ENCODE measurements around the gene ABCD4.
"Not testable (repeated sequence)": the region's sequence is repeated elsewhere in the genome, so short reads cannot be mapped to it uniquely, and the experiment has no call there.

ABCD4 gene

DNA sequence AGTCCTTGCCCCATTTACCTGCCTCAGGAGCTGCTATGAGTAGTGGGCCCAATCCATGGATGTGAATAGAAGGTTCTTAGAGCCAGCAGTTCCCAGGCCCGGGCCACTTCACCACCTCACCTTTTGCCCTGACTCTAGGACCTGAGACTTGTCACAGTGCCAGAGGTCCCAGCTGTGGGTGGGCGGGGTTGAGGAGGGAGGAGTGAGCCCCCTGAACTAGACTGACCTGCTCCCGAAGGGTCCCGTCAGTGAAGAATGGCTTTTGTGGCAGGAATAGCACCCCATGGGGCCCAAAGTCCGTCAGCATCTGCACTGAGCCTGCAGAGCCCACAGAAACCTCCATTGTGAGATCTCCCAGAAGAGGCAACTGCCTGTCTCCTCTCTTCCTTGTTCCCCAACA is 12.9 kb downstream of the ABCD4 start:
- Mint-ChIP-seq H3K36me3 (peaks cover 30% of the 10 kb centered on the region), H3K27me3 (no peaks in the 10 kb centered on the region), H3K9me3 (no peaks in the 10 kb centered on the region), H3K4me3 (no peak overlapping the region), H3K27ac (no peak overlapping the region), H3K4me1 (no peaks in the 10 kb centered on the region)
- DNase-seq (ENCODE audit: low spot score in 2 of 2) (no peak), ATAC-seq (ENCODE audit: low read depth) (no peak)

DNA sequence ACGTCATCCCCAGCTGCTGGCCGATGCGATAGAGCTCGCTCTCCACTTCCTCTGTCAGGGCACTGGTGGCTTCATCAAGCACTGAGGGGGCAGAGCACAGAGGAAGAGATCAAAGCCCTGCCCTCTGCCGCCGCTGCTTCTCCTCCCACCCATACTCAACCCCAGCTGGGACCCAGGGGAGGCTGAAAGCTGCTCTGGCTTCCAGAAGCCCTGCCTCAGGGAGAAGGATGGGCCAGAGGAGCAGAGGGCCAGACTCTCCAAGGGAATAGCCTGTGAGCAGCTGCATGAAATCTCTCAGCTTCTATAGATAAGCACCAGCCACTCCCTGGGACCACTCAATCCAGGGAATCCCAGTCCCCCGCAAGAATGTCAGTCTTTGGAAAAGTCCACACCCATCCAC is 16.0 kb downstream of the ABCD4 start:
- no peak overlapping the region for H3K4me3 Mint-ChIP-seq
- ATAC-seq (ENCODE audit: low read depth) (no peak), DNase-seq (ENCODE audit: low spot score in 2 of 2) (no peak)
- no peaks in the 10 kb centered on the region for H3K9me3 Mint-ChIP-seq
- H3K27ac Mint-ChIP-seq = no peak overlapping the region
- H3K4me1 Mint-ChIP-seq = no peaks in the 10 kb centered on the region
- no peaks in the 10 kb centered on the region for H3K27me3 Mint-ChIP-seq
- H3K36me3 Mint-ChIP-seq = peaks cover 39% of the 10 kb centered on the region

DNA sequence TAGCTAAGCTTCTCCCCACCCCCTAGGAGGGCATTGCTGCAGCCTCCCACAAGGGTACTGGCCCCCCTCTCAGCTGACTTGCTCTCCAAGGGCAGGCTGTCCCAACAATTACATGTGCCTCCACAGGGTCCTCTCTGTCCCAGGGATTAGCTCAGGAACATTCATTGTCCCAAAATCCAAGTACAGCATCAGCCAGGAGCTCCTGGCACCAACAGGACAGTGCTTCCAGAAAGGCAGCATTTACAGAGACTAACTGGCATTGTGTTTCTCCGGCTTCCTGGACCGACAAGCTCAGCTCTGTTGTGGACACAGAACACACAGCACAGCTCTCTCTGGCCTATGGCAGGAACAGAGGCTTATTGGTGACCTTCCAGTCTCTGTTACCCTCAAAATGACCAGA is 21.7 kb downstream of the ABCD4 start:
- Mint-ChIP-seq H3K4me3 (no peak overlapping the region), H3K4me1 (peaks cover 7% of the 10 kb centered on the region), H3K27ac (no peak overlapping the region), H3K9me3 (peaks cover 7% of the 10 kb centered on the region), H3K36me3 (peaks cover 29% of the 10 kb centered on the region), H3K27me3 (no peaks in the 10 kb centered on the region)
- DNase-seq (ENCODE audit: low spot score in 2 of 2) (no peak), ATAC-seq (ENCODE audit: low read depth) (no peak)

DNA sequence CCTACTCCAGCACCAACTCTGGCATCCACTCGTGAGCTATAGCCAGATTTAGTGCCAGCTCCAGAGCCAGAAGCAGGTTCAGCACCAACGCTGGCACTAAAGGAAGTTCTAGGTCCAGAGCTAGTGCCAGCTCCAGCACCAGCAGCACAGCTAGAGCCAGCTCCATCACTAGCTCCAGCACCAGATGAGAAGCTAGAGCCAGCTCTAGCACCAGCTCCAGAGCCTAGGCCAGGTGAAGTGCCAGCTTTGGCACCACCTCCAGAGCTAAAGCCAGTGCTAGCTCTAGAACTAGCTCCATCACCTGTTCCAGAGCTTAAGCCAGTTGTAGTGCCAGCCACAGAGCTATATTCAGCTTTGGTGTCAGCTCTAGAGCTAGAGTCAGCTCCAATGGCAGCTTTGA is 24.7 kb downstream of the ABCD4 start:
- peaks cover 7% of the 10 kb centered on the region for H3K4me1 Mint-ChIP-seq
- H3K27me3 Mint-ChIP-seq = no peaks in the 10 kb centered on the region
- peaks cover 7% of the 10 kb centered on the region for H3K9me3 Mint-ChIP-seq
- peaks cover 12% of the 10 kb centered on the region for H3K36me3 Mint-ChIP-seq
- H3K27ac Mint-ChIP-seq = no peak overlapping the region
- DNase-seq (ENCODE audit: low spot score in 2 of 2) = no peak
- ATAC-seq (ENCODE audit: low read depth) = no peak
- H3K4me3 Mint-ChIP-seq = no peak overlapping the region

DNA sequence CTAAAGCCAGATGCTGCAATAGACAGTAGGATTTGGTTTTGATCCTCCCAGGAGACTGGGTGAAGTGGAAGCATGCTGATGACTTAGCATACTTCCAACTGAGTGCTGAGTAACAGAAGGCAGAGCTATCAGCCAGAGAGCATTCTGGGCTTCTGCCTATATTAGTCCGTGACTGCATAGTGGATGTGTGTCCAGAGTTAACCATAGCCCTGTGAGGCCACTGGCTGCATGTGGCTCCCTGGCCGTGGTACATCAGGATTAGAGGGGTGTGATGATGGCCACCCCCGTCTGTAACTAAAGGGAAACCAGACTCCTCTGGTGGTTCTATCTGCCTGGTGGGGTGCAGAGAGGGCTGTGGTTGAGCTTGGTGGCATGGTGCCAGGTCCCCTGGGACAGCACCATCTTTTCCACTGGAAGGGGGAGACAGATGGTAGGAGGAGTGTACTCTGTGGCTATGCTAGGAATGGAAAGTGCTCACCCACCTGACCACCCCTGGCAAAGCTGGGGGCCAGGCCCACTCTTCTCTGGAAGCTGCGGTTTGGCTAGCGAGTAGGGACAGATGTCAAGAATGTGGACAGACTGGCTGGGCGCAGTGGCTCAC is 27.4 kb downstream of the ABCD4 start:
- H3K27me3 Mint-ChIP-seq = peaks cover 5% of the 10 kb centered on the region
- peaks cover 2% of the 10 kb centered on the region for H3K4me1 Mint-ChIP-seq
- ATAC-seq (ENCODE audit: low read depth) (no peak), DNase-seq (ENCODE audit: low spot score in 2 of 2) (no peak)
- H3K36me3 Mint-ChIP-seq = no peaks in the 10 kb centered on the region
- H3K27ac Mint-ChIP-seq = no peak overlapping the region
- H3K4me3 Mint-ChIP-seq = no peak overlapping the region
- peaks cover 5% of the 10 kb centered on the region for H3K9me3 Mint-ChIP-seq

DNA sequence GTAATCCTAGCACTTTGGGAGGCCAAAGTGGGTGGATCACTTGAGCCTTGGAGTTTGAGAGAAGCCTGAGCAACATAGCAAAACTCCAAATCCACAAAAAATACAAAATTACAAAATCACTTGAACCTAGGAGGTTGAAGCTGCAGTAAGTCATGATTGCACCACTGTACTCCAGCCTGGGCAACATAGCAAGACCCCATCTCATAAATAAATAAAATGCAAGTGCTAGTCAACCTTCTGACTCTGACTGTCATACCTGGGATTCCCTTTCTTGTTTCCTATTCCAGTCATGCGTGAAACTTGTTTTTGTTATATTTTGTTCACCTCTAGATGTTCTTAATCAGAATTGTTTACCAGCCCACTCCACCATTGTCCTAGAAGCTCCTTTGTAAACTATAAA is 31.4 kb downstream of the ABCD4 start:
- Mint-ChIP-seq H3K27ac (no peak overlapping the region), H3K27me3 (peaks cover 8% of the 10 kb centered on the region), H3K36me3 (no peaks in the 10 kb centered on the region), H3K4me1 (no peaks in the 10 kb centered on the region), H3K9me3 (no peaks in the 10 kb centered on the region), H3K4me3 (no peak overlapping the region)
- no peak for ATAC-seq (ENCODE audit: low read depth)
- DNase-seq (ENCODE audit: low spot score in 2 of 2) = no peak

DNA sequence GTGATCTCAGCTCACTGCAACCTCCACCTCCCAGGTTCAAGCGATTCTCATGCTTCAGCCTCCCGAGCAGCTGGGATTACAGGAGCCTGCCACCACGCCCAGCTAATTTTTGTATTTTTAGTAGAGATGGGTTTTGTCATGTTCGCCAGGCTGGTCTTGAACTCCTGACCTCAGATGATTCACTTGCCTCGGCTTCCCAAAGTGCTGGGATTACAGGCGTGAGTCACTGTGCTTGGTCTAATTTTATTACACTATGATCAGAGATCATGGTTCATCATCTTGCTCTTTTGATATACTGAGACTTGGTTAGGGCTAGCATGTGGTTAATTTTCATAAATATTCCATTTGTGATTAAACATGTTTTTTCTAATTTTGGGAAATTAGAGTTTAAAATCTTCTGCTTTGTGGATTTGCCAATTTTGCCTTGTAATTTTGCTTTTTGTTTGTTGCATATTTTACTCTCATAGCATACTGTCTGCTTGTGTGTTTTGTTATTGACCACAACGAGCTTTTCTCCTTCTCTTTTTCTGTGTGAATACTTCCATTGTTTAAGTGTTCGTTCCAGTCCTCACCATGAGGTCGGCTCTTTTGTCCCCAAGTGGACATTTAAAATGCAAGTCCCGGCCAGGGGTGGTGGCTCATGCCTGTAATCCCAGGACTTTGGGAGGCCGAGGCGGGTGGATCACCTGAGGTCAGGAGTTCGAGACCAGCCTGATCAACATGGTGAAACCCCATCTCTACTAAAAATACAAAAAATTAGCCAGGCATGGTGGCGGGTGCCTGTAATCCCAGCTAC is 32.2 kb downstream of the ABCD4 start:
- H3K27me3 Mint-ChIP-seq; H3K4me3 Mint-ChIP-seq; H3K27ac Mint-ChIP-seq; H3K9me3 Mint-ChIP-seq; H3K36me3 Mint-ChIP-seq; DNase-seq (ENCODE audit: low spot score in 2 of 2); H3K4me1 Mint-ChIP-seq; ATAC-seq (ENCODE audit: low read depth): not testable (repeated sequence)

DNA sequence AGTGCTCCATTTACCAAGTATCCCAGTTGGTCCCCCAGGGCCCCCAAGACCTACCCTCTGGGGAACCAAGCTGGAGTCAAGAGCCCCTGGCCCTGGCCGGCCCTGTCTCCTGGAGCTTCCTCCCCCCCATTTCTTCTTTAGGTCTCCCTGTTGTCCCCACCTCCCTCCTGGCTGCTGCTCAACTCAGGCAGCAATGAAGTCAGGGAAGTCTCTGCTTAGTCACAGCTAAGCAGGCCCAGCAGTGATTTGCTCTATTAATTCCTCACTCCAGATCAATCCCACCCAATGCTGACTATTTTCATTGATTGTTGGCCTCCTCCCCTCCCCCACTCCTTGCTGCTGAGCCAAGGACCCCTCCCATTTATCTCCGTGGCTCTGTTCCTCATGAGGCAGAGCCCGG is 35.1 kb downstream of the ABCD4 start:
- no peaks in the 10 kb centered on the region for H3K4me1 Mint-ChIP-seq
- no peak overlapping the region for H3K27ac Mint-ChIP-seq
- H3K9me3 Mint-ChIP-seq = no peaks in the 10 kb centered on the region
- H3K36me3 Mint-ChIP-seq = no peaks in the 10 kb centered on the region
- no peak overlapping the region for H3K4me3 Mint-ChIP-seq
- DNase-seq (ENCODE audit: low spot score in 2 of 2) (no peak), ATAC-seq (ENCODE audit: low read depth) (no peak)
- peaks cover 12% of the 10 kb centered on the region for H3K27me3 Mint-ChIP-seq

DNA sequence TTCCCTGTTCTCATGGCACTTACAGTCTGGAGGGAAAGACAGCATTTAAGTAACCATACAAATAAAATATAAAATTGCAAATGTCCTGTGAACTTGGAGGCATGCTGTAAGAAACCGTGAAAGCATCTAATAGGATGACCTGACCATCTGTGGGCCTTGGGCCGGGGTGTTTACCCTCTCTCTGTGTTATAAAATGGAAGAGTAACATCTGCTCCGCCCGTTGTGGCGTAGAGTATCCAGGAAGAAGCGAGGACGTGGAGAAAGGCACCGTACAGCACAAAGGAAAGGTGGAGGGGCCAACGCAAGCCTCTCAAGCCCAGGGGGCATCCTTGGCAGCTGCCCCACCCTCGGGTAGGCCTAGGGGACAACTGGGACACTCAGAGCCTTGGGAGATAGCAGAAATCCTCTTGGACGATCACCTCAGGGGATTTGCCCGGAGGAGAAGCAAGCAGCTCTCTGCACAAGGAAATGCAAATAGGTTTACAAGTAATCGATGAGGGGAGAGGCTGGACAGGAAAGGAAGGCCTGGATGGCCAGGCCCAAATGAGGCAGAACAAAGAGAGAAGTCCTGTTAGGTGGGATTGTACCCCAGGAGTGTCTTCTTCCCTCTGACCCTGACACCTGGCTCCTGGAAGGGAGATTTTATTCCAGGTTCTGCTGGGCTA is 37.3 kb downstream of the ABCD4 start:
- DNase-seq (ENCODE audit: low spot score in 2 of 2) (no peak), ATAC-seq (ENCODE audit: low read depth) (no peak)
- Mint-ChIP-seq H3K27ac (no peak overlapping the region), H3K4me1 (no peaks in the 10 kb centered on the region), H3K9me3 (no peaks in the 10 kb centered on the region), H3K36me3 (no peaks in the 10 kb centered on the region), H3K27me3 (peaks cover 6% of the 10 kb centered on the region), H3K4me3 (no peak overlapping the region)

DNA sequence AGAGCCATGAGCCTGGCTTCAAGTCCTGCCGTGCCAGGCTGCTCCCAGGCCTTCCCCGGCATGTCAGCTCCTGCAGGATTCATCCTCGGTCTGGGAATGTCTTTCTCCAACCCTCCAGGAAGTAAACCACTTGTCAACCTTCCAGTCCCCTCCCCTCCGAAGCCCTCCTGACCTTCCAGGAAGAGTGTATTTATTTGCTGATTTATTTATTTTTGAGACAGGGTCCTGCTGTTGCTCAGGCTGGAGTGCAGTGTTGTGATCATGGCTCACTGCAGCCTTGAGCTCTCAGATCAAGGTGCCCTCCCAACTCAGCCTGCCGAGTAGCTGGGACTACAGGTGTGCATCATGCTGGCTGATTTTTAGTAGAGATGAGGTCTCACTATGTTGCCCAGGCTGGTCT is 38.8 kb downstream of the ABCD4 start:
- H3K27me3 Mint-ChIP-seq = peaks cover 6% of the 10 kb centered on the region
- no peaks in the 10 kb centered on the region for H3K4me1 Mint-ChIP-seq
- no peak for DNase-seq (ENCODE audit: low spot score in 2 of 2)
- ATAC-seq (ENCODE audit: low read depth) = no peak
- no peaks in the 10 kb centered on the region for H3K36me3 Mint-ChIP-seq
- H3K9me3 Mint-ChIP-seq = no peaks in the 10 kb centered on the region
- H3K27ac Mint-ChIP-seq = no peak overlapping the region
- H3K4me3 Mint-ChIP-seq = no peak overlapping the region

DNA sequence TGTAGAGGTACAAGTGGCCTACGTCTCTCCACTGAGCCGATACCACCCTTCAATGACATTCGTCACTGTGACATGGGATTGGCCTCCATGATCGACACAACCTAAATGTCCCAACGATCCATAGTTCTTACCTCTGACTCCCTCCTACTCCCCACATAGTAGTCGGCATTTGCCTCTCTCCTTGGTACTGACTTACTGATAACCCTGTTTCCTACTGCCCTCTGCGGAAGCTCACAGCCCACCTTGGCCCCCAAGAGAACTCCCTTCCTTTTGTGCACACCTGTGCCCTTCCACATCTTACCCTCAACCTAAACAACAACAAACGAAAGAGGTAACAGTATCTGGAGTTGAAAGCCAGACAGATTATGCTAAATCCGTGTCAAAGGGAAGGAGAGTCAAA is 39.6 kb downstream of the ABCD4 start:
- Mint-ChIP-seq H3K9me3 (no peaks in the 10 kb centered on the region), H3K36me3 (no peaks in the 10 kb centered on the region), H3K27ac (no peak overlapping the region), H3K4me1 (no peaks in the 10 kb centered on the region), H3K4me3 (no peak overlapping the region), H3K27me3 (peaks cover 6% of the 10 kb centered on the region)
- no peak for ATAC-seq (ENCODE audit: low read depth)
- no peak for DNase-seq (ENCODE audit: low spot score in 2 of 2)

DNA sequence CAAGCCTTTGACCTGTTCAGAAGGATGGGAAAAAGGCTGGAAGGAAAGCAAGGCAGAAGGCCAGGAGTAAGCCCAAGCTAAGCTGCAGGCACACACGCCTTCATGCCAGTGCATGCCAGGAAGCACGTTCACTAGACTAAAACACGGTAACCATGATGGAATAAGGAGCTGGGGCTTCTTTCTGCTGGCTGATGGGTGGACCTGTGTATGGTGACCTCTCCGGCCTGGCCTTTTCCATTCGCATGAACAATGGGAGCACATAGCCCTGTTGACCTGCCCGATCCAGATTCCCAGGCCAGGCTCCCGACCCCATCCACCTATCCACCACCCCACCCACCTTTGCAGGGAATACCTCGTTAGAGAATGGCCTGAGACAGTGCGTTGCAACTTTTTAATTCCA is 40.7 kb downstream of the ABCD4 start:
- H3K36me3 Mint-ChIP-seq = no peaks in the 10 kb centered on the region
- H3K27me3 Mint-ChIP-seq = peaks cover 6% of the 10 kb centered on the region
- ATAC-seq (ENCODE audit: low read depth) (no peak), DNase-seq (ENCODE audit: low spot score in 2 of 2) (no peak)
- peaks cover under 1% of the 10 kb centered on the region for H3K4me1 Mint-ChIP-seq
- H3K4me3 Mint-ChIP-seq = no peak overlapping the region
- no peak overlapping the region for H3K27ac Mint-ChIP-seq
- H3K9me3 Mint-ChIP-seq = no peaks in the 10 kb centered on the region

DNA sequence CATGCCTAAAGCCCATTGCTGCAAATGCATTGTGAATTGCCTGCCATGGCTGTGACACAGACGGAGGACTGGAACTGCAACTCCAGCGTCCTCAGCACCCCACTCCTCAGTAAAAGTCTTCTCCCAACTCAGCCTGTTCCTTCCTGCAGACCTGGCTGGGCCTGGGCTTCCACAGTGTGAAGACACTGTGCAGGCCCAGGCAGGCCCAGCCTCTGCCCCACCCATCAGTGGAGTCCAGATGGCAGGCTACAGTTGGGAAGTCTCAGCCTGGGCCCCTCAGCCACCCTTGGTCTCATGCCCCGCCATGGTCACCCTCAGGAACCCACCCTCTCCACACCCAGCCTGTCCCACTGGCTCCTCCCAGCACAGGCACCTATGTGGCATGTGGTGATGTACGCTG is 41.4 kb downstream of the ABCD4 start:
- Mint-ChIP-seq H3K4me1 (peaks cover 4% of the 10 kb centered on the region), H3K27ac (no peak overlapping the region), H3K36me3 (no peaks in the 10 kb centered on the region), H3K27me3 (peaks cover 9% of the 10 kb centered on the region), H3K4me3 (no peak overlapping the region), H3K9me3 (no peaks in the 10 kb centered on the region)
- ATAC-seq (ENCODE audit: low read depth) (no peak), DNase-seq (ENCODE audit: low spot score in 2 of 2) (no peak)

DNA sequence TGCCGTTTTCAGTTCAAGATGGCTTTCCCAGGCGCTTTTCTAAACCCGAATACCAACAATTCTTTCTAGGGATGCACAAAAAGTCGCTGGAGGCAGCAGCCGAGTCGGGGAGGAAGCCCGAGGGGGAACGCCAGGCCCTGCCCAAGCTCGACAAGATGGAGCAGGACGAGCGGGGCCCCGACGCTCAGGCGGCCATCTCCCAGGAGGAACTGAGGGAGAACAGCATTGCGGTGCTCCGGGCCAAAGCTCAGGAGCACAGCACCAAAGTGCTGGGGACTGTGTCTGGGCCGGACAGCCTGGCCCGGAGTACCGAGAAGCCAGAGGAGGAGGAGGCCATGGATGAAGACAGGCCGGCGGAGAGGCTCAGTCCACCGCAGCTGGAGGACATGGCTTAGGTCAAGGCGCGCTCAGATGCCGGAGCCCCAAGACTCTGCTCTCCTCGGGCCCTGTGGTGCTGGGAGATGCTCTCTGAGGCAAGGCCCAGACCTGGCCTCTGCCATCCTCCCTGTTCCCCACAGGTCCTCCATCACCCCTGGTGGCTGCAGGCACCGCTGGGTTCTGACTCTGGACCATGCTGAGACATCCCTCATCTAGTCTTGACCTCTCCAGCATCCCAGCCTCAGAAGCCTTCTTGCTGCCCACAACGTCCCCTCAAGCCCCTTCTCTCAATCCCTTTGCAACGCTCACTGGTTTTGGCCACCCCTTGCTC is 42.1 kb downstream of the ABCD4 start:
- ATAC-seq (ENCODE audit: low read depth) = no peak
- no peak overlapping the region for H3K27ac Mint-ChIP-seq
- no peak for DNase-seq (ENCODE audit: low spot score in 2 of 2)

More for the DNA sequence above, 42.1 kb downstream of the ABCD4 start:
- peaks cover 9% of the 10 kb centered on the region for H3K27me3 Mint-ChIP-seq
- H3K9me3 Mint-ChIP-seq = no peaks in the 10 kb centered on the region
- H3K4me3 Mint-ChIP-seq = no peak overlapping the region
- peaks cover 4% of the 10 kb centered on the region for H3K4me1 Mint-ChIP-seq
- H3K36me3 Mint-ChIP-seq = no peaks in the 10 kb centered on the region

Data from memory B cell (primary cell).